HEK293 (cell line): ENCODE data around the gene KRT78.

Experiments
- CTCF ChIA-PET: fragments of 350-600 bp; formaldehyde crosslinking; extraction: SDS; loops from one replicate; lab custom pipeline; 2021; ENCODE audit warnings: antibody characterized with exemption; lab: Yijun Ruan, JAX
- POLR2A ChIA-PET: fragments of 300-600 bp; formaldehyde crosslinking; extraction: SDS; loops from one replicate; lab custom pipeline; 2020; ENCODE audit warnings: antibody characterized with exemption, inconsistent platforms; lab: Yijun Ruan, JAX
- H3K27ac ChIP-seq: fragments of 200-500 bp; sonication (Bioruptor generic); 2 replicates; pipeline ENCODE4 v1.5.1; 2014; ENCODE audit warnings: low read depth, low read length, control low read depth, inconsistent platforms; ENCODE audit errors: extremely low read depth
- H3K36me3 ChIP-seq, 2 experiments: fragments of 200-500 bp in 1 of 2; sonication (Bioruptor generic) in 1 of 2; 1 replicate in 1 of 2; 2 replicates in 1 of 2; pipeline ENCODE4 v1.5.1; 2014 to 2017; ENCODE audit warnings: inconsistent platforms in 2 of 2, low read length in 2 of 2; ENCODE audit not compliant: control insufficient read depth in 2 of 2, insufficient read depth in 1 of 2
- H3K4me1 ChIP-seq: fragments of 200-500 bp; sonication (Bioruptor generic); 2 replicates; pipeline ENCODE4 v1.5.1; 2014; ENCODE audit warnings: mild to moderate bottlenecking, low read length, inconsistent platforms; ENCODE audit not compliant: control insufficient read depth, insufficient read depth
- H3K4me3 ChIP-seq: 2 replicates; pipeline ENCODE4 v1.5.1; 2011; ENCODE audit warnings: low read depth, mild to moderate bottlenecking, control low read depth, low read length, moderate library complexity
- H3K9me3 ChIP-seq: fragments of 200-500 bp; sonication (Bioruptor generic); 2 replicates; pipeline ENCODE4 v1.5.1; 2014; ENCODE audit warnings: low read depth, low read length, inconsistent platforms; ENCODE audit not compliant: control insufficient read depth, insufficient read depth
- EGR2 ChIP-seq: fragments of 450-650 bp; formaldehyde crosslinking; IDR thresholded peaks from 2 replicates; pipeline ENCODE4 v1.5.1; 2016; ENCODE audit warnings: low read depth, missing biosample characterization, missing genetic modification characterization
- GLIS1 ChIP-seq: fragments of 450-650 bp; formaldehyde crosslinking; IDR thresholded peaks from 2 replicates; pipeline ENCODE4 v1.5.1; 2016; ENCODE audit warnings: missing biosample characterization, missing genetic modification characterization
- GLIS2 ChIP-seq: fragments of 450-650 bp; formaldehyde crosslinking; IDR thresholded peaks from 2 replicates; pipeline ENCODE4 v1.5.1; 2016; ENCODE audit warnings: missing biosample characterization, missing genetic modification characterization
- KLF1 ChIP-seq: fragments of 450-650 bp; formaldehyde crosslinking; IDR thresholded peaks from 2 replicates; pipeline ENCODE4 v1.5.1; 2016; ENCODE audit warnings: missing biosample characterization, missing genetic modification characterization
- OSR2 ChIP-seq: fragments of 450-650 bp; formaldehyde crosslinking; IDR thresholded peaks from 2 replicates; pipeline ENCODE4 v1.5.1; 2016; ENCODE audit warnings: missing biosample characterization, missing genetic modification characterization
- SCRT1 ChIP-seq: fragments of 450-650 bp; formaldehyde crosslinking; IDR thresholded peaks from 2 replicates; pipeline ENCODE4 v1.5.1; 2016; ENCODE audit warnings: missing biosample characterization, missing genetic modification characterization, borderline replicate concordance
- WT1 ChIP-seq: fragments of 450-650 bp; formaldehyde crosslinking; IDR thresholded peaks from 2 replicates; pipeline ENCODE4 v1.5.1; 2016; ENCODE audit warnings: missing biosample characterization, missing genetic modification characterization
- ZBTB21 ChIP-seq: fragments of 450-650 bp; formaldehyde crosslinking; IDR thresholded peaks from 2 replicates; pipeline ENCODE4 v1.5.1; 2017; ENCODE audit warnings: missing biosample characterization, missing genetic modification characterization
- ZBTB8A ChIP-seq: fragments of 450-650 bp; formaldehyde crosslinking; IDR thresholded peaks from 2 replicates; pipeline ENCODE4 v1.5.1; 2016; ENCODE audit warnings: missing biosample characterization, missing genetic modification characterization
- ZFHX2 ChIP-seq: fragments of 450-650 bp; formaldehyde crosslinking; conservative IDR thresholded peaks from 2 replicates; pipeline ENCODE4 v1.5.1; 2016; ENCODE audit warnings: missing biosample characterization, missing genetic modification characterization
- ZIC2 ChIP-seq: fragments of 450-650 bp; formaldehyde crosslinking; IDR thresholded peaks from 2 replicates; pipeline ENCODE4 v1.5.1; 2016; ENCODE audit warnings: missing biosample characterization, missing genetic modification characterization
- ZNF341 ChIP-seq: fragments of 450-650 bp; formaldehyde crosslinking; IDR thresholded peaks from 2 replicates; pipeline ENCODE4; 2016; ENCODE audit warnings: low read depth, missing biosample characterization, missing genetic modification characterization
- ZNF350 ChIP-seq: fragments of 450-650 bp; formaldehyde crosslinking; IDR thresholded peaks from 2 replicates; pipeline ENCODE4 v1.5.0; 2017; ENCODE audit warnings: missing biosample characterization, mild to moderate bottlenecking, missing genetic modification characterization
- ZNF433 ChIP-seq: fragments of 450-650 bp; formaldehyde crosslinking; IDR thresholded peaks from 2 replicates; pipeline ENCODE4 v1.5.1; 2016; ENCODE audit warnings: missing biosample characterization, missing genetic modification characterization, low read depth
- ZNF747 ChIP-seq: fragments of 450-650 bp; formaldehyde crosslinking; IDR thresholded peaks from 2 replicates; pipeline ENCODE4 v1.5.1; 2016; ENCODE audit warnings: missing biosample characterization, missing genetic modification characterization
- ZNF792 ChIP-seq: fragments of 450-650 bp; formaldehyde crosslinking; IDR thresholded peaks from 2 replicates; pipeline ENCODE4 v1.5.1; 2016; ENCODE audit warnings: missing biosample characterization, missing genetic modification characterization
- TF ChIP-seq, protein P1 (sequence below): fragments of 450-650 bp; formaldehyde crosslinking; IDR thresholded peaks from 2 replicates; pipeline ENCODE4 v1.5.1; 2016; ENCODE audit warnings: missing biosample characterization, missing genetic modification characterization
- TF ChIP-seq, protein P2 (sequence below): fragments of 450-650 bp; formaldehyde crosslinking; optimal IDR thresholded peaks from 2 replicates; pipeline ENCODE3; 2016; ENCODE audit warnings: missing biosample characterization, mild to moderate bottlenecking, missing genetic modification characterization
- TF ChIP-seq, protein P3 (sequence below): fragments of 450-650 bp; formaldehyde crosslinking; IDR thresholded peaks from 2 replicates; pipeline ENCODE4 v1.5.1; 2016; ENCODE audit warnings: missing biosample characterization, missing genetic modification characterization
- TF ChIP-seq, protein P4 (sequence below): fragments of 450-650 bp; formaldehyde crosslinking; IDR thresholded peaks from 2 replicates; pipeline ENCODE4 v1.5.1; 2016; ENCODE audit warnings: missing biosample characterization, missing genetic modification characterization
- TF ChIP-seq, protein P5 (sequence below): fragments of 450-650 bp; formaldehyde crosslinking; IDR thresholded peaks from 2 replicates; pipeline ENCODE4 v1.5.1; 2016; ENCODE audit warnings: missing biosample characterization, missing genetic modification characterization

KRT78 gene

DNA sequence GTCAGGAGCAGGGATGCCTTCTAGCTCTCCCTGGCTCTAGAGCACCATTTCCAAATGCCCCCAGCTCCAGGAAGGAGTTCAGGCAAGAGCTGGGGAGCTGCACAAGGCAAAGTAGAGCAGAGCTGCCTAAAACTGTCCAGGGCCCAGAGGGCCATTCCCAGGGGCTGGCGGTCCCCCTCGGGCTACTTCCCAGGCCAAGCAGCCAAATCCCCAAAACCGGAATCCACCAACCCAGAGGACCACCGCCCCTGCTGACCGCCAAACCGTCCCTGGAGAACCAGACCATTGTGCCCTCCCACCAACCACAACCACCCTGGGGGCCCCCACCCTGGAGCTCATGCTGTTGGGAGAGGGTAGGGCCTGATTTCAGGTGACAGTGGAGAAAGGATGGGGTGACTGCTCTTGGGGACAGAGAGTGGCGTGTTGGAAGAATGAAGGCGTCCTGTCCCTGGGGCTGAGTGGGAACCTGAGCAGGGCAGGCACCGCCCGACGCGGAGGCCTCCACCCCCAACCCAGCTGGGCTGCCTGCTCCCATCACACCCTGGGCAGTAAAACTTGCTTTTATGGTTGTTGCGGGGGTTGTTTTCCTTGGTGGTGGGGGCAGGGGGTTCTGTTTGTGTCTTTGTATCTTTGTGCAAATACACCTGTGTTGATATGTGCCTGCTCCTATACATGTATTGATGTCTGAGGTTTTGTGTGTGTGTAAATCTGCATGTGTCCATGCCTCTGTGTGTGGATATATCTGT is 24.0 kb upstream of the KRT78 start:
- ChIA-PET CTCF (interaction anchor here (0.6 to 10.4 kb wide), 14 partner anchors 12 to 737 kb away, joined by 3 to 200 read pairs (median 6); partner anchors contain the start of gene KRT85), POLR2A (interaction anchor here (1.0 to 1.4 kb wide), 3 partner anchors 104 to 200 kb away, joined by 3 read pairs; no protein-coding TSS in a partner anchor)
- H3K4me3 ChIP-seq = no peak overlapping the region
- H3K27ac ChIP-seq = no peak overlapping the region
- TF ChIP-seq ZBTB21 (tag by site-specific recombination) (no peak), GLIS1 (peak; percentile 87), ZFHX2 (tag by site-specific recombination) (peak; percentile 87), GLIS2 (peak; percentile 77), EGR2 (tag by site-specific recombination) (peak; percentile 95), KLF1 (tag by site-specific recombination) (peak; percentile 97), ZNF433 (tag by site-specific recombination) (no peak), ZBTB8A (tag by site-specific recombination) (peak; percentile 30; the same call in 1 of the 2 replicates), ZIC2 (tag by site-specific recombination) (0 out of 2 replicates have a peak, but pooled peaks have one; percentile 23), ZNF341 (peak; percentile 45), ZNF350 (no peak), OSR2 (tag by site-specific recombination) (no peak), SCRT1 (tag by site-specific recombination) (no peak), WT1 (tag by site-specific recombination) (peak; percentile 47; the same call in 1 of the 2 replicates), ZNF747 (tag by site-specific recombination) (no peak), ZNF792 (tag by site-specific recombination) (no peak)
- TF ChIP-seq, protein P1, sequence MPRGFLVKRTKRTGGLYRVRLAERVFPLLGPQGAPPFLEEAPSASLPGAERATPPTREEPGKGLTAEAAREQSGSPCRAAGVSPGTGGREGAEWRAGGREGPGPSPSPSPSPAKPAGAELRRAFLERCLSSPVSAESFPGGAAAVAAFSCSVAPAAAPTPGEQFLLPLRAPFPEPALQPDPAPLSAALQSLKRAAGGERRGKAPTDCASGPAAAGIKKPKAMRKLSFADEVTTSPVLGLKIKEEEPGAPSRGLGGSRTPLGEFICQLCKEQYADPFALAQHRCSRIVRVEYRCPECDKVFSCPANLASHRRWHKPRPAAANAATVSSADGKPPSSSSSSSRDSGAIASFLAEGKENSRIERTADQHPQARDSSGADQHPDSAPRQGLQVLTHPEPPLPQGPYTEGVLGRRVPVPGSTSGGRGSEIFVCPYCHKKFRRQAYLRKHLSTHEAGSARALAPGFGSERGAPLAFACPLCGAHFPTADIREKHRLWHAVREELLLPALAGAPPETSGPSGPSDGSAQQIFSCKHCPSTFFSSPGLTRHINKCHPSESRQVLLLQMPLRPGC (tag by site-specific recombination) = no peak
- TF ChIP-seq, protein P2, sequence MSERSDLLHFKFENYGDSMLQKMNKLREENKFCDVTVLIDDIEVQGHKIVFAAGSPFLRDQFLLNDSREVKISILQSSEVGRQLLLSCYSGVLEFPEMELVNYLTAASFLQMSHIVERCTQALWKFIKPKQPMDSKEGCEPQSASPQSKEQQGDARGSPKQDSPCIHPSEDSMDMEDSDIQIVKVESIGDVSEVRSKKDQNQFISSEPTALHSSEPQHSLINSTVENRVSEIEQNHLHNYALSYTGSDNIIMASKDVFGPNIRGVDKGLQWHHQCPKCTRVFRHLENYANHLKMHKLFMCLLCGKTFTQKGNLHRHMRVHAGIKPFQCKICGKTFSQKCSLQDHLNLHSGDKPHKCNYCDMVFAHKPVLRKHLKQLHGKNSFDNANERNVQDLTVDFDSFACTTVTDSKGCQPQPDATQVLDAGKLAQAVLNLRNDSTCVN (tag by site-specific recombination) = no peak
- TF ChIP-seq, protein P3, sequence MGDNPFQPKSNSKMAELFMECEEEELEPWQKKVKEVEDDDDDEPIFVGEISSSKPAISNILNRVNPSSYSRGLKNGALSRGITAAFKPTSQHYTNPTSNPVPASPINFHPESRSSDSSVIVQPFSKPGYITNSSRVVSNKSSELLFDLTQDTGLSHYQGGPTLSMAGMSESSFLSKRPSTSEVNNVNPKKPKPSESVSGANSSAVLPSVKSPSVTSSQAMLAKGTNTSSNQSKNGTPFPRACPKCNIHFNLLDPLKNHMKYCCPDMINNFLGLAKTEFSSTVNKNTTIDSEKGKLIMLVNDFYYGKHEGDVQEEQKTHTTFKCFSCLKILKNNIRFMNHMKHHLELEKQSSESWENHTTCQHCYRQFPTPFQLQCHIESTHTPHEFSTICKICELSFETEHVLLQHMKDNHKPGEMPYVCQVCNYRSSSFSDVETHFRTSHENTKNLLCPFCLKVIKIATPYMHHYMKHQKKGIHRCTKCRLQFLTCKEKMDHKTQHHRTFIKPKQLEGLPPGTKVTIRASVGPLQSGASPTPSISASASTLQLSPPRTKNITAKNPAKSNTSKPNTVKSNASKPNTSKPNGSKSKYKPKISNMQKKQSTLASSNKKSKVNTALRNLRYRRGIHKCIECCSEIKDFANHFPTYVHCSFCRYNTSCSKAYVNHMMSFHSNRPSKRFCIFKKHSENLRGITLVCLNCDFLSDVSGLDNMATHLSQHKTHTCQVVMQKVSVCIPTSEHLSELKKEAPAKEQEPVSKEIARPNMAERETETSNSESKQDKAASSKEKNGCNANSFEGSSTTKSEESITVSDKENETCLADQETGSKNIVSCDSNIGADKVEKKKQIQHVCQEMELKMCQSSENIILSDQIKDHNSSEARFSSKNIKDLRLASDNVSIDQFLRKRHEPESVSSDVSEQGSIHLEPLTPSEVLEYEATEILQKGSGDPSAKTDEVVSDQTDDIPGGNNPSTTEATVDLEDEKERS = no peak
- TF ChIP-seq, protein P4, sequence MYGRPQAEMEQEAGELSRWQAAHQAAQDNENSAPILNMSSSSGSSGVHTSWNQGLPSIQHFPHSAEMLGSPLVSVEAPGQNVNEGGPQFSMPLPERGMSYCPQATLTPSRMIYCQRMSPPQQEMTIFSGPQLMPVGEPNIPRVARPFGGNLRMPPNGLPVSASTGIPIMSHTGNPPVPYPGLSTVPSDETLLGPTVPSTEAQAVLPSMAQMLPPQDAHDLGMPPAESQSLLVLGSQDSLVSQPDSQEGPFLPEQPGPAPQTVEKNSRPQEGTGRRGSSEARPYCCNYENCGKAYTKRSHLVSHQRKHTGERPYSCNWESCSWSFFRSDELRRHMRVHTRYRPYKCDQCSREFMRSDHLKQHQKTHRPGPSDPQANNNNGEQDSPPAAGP = peak; percentile 89
- TF ChIP-seq, protein P5, sequence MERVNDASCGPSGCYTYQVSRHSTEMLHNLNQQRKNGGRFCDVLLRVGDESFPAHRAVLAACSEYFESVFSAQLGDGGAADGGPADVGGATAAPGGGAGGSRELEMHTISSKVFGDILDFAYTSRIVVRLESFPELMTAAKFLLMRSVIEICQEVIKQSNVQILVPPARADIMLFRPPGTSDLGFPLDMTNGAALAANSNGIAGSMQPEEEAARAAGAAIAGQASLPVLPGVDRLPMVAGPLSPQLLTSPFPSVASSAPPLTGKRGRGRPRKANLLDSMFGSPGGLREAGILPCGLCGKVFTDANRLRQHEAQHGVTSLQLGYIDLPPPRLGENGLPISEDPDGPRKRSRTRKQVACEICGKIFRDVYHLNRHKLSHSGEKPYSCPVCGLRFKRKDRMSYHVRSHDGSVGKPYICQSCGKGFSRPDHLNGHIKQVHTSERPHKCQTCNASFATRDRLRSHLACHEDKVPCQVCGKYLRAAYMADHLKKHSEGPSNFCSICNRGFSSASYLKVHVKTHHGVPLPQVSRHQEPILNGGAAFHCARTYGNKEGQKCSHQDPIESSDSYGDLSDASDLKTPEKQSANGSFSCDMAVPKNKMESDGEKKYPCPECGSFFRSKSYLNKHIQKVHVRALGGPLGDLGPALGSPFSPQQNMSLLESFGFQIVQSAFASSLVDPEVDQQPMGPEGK (tag by site-specific recombination) = peak; percentile 22; the same call in 1 of the 2 replicates
- H3K36me3 ChIP-seq = no peaks in the 10 kb centered on the region
- H3K4me1 ChIP-seq = peaks cover 13% of the 10 kb centered on the region; the same call in 1 of the 2 replicates
- H3K9me3 ChIP-seq = no peaks in the 10 kb centered on the region
